ENCODE data around the gene ADK. TPM values are rescaled to one million over a fixed set of nuclear protein-coding genes. Genes with fewer than 3 reads are reported as not detected.

Gene ADK
- total RNA-seq, 1 donor from 2014 or later: 62.0 TPM

- FAIRE-seq (no peak), DNase-seq (ENCODE audit: low read depth) (no peak)
- Mint-ChIP-seq H3K4me3 (ENCODE audit: unreplicated experiment) (no peak overlapping the region), H3K36me3 (ENCODE audit: low read depth, unreplicated experiment) (peaks cover 18% of the 10 kb centered on the region), H3K4me1 (ENCODE audit: low read depth, unreplicated experiment) (peaks cover 2% of the 10 kb centered on the region), H3K27me3 (ENCODE audit: low read depth, unreplicated experiment) (no peaks in the 10 kb centered on the region), H3K9me3 (ENCODE audit: unreplicated experiment) (peaks cover 3% of the 10 kb centered on the region), H3K27ac (ENCODE audit: unreplicated experiment) (no peak overlapping the region)
- H3K36me3 ChIP-seq (ENCODE audit: insufficient read depth, low read length): peaks cover 3% of the 10 kb centered on the region
- H3K9ac ChIP-seq (ENCODE audit: low read length): no peak overlapping the region
- H2AFZ ChIP-seq (ENCODE audit: low read depth, low read length): no peak overlapping the region
- no peak overlapping the region for H3K4me3 ChIP-seq (ENCODE audit: insufficient read depth, low read depth, low read length)
- no peaks in the 10 kb centered on the region for H3K4me1 ChIP-seq (ENCODE audit: insufficient read depth, low read length)
- no peaks in the 10 kb centered on the region for H4K20me1 ChIP-seq (ENCODE audit: insufficient read depth, low read length)
- peaks cover 5% of the 10 kb centered on the region for H3K9me3 ChIP-seq (ENCODE audit: insufficient read depth, low read depth, low read length)
- TF ChIP-seq, protein P1, sequence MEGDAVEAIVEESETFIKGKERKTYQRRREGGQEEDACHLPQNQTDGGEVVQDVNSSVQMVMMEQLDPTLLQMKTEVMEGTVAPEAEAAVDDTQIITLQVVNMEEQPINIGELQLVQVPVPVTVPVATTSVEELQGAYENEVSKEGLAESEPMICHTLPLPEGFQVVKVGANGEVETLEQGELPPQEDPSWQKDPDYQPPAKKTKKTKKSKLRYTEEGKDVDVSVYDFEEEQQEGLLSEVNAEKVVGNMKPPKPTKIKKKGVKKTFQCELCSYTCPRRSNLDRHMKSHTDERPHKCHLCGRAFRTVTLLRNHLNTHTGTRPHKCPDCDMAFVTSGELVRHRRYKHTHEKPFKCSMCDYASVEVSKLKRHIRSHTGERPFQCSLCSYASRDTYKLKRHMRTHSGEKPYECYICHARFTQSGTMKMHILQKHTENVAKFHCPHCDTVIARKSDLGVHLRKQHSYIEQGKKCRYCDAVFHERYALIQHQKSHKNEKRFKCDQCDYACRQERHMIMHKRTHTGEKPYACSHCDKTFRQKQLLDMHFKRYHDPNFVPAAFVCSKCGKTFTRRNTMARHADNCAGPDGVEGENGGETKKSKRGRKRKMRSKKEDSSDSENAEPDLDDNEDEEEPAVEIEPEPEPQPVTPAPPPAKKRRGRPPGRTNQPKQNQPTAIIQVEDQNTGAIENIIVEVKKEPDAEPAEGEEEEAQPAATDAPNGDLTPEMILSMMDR (IDR thresholded peaks at IDR 0.05; ENCODE audit: insufficient read depth, low read depth, low read length): no peak
- no peak for TF ChIP-seq EZH2 (IDR thresholded peaks at IDR 0.05; ENCODE audit: insufficient read depth, low read length)
- H3K27me3 ChIP-seq (ENCODE audit: insufficient read depth, low read length): no peaks in the 10 kb centered on the region
- no peak overlapping the region for H3K4me2 ChIP-seq (ENCODE audit: low read length)
- no peak overlapping the region for H3K27ac ChIP-seq (ENCODE audit: low read depth, low read length)
- no peaks in the 10 kb centered on the region for H3K79me2 ChIP-seq (ENCODE audit: insufficient read depth, low read length)
These were observed 521.6 kb downstream of the ADK start for GRCh38 chr10:74672430-74673165.

DNA sequence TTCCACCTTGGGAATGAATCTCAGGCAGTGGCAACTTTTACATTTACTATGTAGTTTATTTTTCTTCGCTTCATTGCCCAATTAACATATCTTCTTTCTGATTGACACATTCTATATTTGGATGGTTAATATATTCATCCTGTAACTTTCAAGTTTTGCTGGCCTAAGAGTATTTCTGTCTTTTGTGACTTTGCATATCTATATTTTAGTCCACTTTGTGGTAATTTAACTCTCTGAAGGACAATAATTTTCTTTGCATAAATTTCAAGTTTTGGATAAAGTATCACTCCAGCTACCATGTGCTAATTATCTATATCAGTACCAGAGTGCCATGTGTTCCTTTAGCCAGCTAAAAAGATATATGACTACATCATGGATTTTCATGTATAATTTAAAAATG is 523.9 kb downstream of the ADK start:
- no peak overlapping the region for H3K4me2 ChIP-seq (ENCODE audit: low read length)
- H3K9me3 ChIP-seq (ENCODE audit: insufficient read depth, low read depth, low read length): peaks cover 5% of the 10 kb centered on the region
- peaks cover 21% of the 10 kb centered on the region for H3K36me3 Mint-ChIP-seq (ENCODE audit: low read depth, unreplicated experiment)
- H3K9ac ChIP-seq (ENCODE audit: low read length): no peak overlapping the region
- H3K27me3 Mint-ChIP-seq (ENCODE audit: low read depth, unreplicated experiment): no peaks in the 10 kb centered on the region
- no peaks in the 10 kb centered on the region for H3K79me2 ChIP-seq (ENCODE audit: insufficient read depth, low read length)
- H3K36me3 ChIP-seq (ENCODE audit: insufficient read depth, low read length): peaks cover 3% of the 10 kb centered on the region
- no peaks in the 10 kb centered on the region for H3K4me1 ChIP-seq (ENCODE audit: insufficient read depth, low read length)
- H4K20me1 ChIP-seq (ENCODE audit: insufficient read depth, low read length): no peaks in the 10 kb centered on the region
- no peaks in the 10 kb centered on the region for H3K4me1 Mint-ChIP-seq (ENCODE audit: low read depth, unreplicated experiment)
- H3K27ac Mint-ChIP-seq (ENCODE audit: unreplicated experiment): no peak overlapping the region
- H3K27ac ChIP-seq (ENCODE audit: low read depth, low read length): no peak overlapping the region
- H3K4me3 ChIP-seq (ENCODE audit: insufficient read depth, low read depth, low read length): no peak overlapping the region
- DNase-seq (ENCODE audit: low read depth) (no peak), FAIRE-seq (no peak)
- H2AFZ ChIP-seq (ENCODE audit: low read depth, low read length): no peak overlapping the region
- no peaks in the 10 kb centered on the region for H3K27me3 ChIP-seq (ENCODE audit: insufficient read depth, low read length)
- no peak for TF ChIP-seq EZH2 (IDR thresholded peaks at IDR 0.05; ENCODE audit: insufficient read depth, low read length)
- TF ChIP-seq, protein P1 (IDR thresholded peaks at IDR 0.05; ENCODE audit: insufficient read depth, low read depth, low read length): no peak
- no peak overlapping the region for H3K4me3 Mint-ChIP-seq (ENCODE audit: unreplicated experiment)
- H3K9me3 Mint-ChIP-seq (ENCODE audit: unreplicated experiment): peaks cover 3% of the 10 kb centered on the region

- Mint-ChIP-seq H3K27ac (ENCODE audit: unreplicated experiment) (no peak overlapping the region), H3K36me3 (ENCODE audit: low read depth, unreplicated experiment) (peaks cover 21% of the 10 kb centered on the region), H3K9me3 (ENCODE audit: unreplicated experiment) (peaks cover 3% of the 10 kb centered on the region), H3K4me3 (ENCODE audit: unreplicated experiment) (no peak overlapping the region), H3K4me1 (ENCODE audit: low read depth, unreplicated experiment) (no peaks in the 10 kb centered on the region), H3K27me3 (ENCODE audit: low read depth, unreplicated experiment) (no peaks in the 10 kb centered on the region)
- no peak for FAIRE-seq
- Histone ChIP-seq H3K4me2 (ENCODE audit: low read length) (no peak overlapping the region), H3K27ac (ENCODE audit: low read depth, low read length) (no peak overlapping the region), H3K9ac (ENCODE audit: low read length) (no peak overlapping the region), H4K20me1 (ENCODE audit: insufficient read depth, low read length) (no peaks in the 10 kb centered on the region), H3K4me3 (ENCODE audit: insufficient read depth, low read depth, low read length) (no peak overlapping the region), H3K27me3 (ENCODE audit: insufficient read depth, low read length) (no peaks in the 10 kb centered on the region), H3K9me3 (ENCODE audit: insufficient read depth, low read depth, low read length) (peaks cover 5% of the 10 kb centered on the region), H3K79me2 (ENCODE audit: insufficient read depth, low read length) (no peaks in the 10 kb centered on the region), H3K36me3 (ENCODE audit: insufficient read depth, low read length) (peaks cover 3% of the 10 kb centered on the region), H2AFZ (ENCODE audit: low read depth, low read length) (no peak overlapping the region), H3K4me1 (ENCODE audit: insufficient read depth, low read length) (no peaks in the 10 kb centered on the region)
- no peak for DNase-seq (ENCODE audit: low read depth)
- no peak for TF ChIP-seq EZH2 (IDR thresholded peaks at IDR 0.05; ENCODE audit: insufficient read depth, low read length)
- TF ChIP-seq, protein P1 (IDR thresholded peaks at IDR 0.05; ENCODE audit: insufficient read depth, low read depth, low read length): no peak
These were observed 524.5 kb downstream of the ADK start for GRCh38 chr10:74675484-74675883.
